Activated CD4-positive, alpha-beta T cell treated with anti-CD3 and anti-CD28 coated beads, Interleukin-2, Interleukin-4, amounts not matched to agents 100 ng/mL and 50 ng/mL, durations not matched to agents 16 hours and 8 hours (primary cell): ENCODE results near the gene RGR.

Experiments
- DNase-seq: peaks from one replicate; pipeline ENCODE4 v3.0.0-alpha.2; 2020; ENCODE audit warnings: low spot score

RGR gene

DNA sequence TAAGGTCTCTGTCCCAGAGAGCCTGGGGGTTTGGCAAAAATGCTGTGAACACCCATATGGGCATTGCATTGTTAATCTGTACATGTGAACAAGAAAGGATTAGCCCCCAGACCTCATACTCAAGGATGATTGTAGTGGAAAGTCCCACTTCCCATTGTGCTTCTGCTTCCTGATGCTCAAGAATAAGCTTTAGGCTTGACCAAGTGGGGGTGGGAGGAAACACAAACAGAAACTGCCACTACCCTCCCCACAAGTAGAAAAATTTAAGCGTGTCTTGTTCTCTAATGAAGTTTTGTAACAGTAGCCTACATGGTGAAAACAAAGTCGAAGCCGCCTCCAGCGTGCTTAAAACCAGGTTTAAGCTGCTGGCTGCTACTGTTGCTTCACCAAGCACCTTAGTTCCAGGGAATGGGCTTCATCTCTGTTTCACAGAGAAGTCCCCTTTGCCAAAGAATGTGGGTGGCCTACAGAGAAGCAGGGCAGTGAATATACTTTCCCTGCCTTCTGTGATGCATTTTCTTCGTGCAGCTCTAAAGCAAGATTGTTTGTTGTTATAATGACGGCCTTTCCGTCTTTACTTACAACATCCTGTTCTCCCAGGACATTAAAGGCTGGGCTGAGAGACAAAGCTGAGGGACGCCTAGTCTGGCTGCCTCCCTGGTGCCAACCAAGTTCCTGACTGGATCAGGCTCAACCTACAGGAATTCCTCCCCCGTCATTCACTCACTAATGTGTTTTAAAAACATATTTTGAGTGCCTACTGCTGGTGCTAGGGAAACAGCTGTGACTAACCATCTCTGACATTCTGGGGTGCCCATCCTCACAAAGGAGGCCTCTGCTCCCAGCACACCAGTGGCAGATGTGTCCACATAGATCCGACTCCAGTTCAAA lies 51.5 kb downstream of the RGR start:
- DNase-seq = no peak

DNA sequence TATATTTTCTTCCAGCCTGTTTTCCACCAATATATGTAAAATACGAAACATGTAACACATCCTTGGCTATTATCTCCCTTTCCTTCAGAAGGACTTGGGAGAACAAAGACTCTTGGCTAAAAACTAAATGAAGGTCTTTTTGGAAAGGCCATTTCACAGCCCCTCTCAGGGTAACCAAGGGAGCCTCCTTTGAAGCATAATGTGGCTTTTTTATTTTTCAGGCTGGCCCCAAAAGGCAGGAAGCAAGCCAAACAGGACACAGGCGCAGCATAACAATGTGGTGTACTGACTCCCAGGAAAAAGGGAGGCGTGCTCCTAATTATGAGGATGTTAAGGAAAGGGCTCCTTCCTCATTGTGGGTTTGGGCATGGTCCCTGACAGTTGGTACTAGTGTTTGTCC lies 53.2 kb downstream of the RGR start:
- no peak for DNase-seq

DNA sequence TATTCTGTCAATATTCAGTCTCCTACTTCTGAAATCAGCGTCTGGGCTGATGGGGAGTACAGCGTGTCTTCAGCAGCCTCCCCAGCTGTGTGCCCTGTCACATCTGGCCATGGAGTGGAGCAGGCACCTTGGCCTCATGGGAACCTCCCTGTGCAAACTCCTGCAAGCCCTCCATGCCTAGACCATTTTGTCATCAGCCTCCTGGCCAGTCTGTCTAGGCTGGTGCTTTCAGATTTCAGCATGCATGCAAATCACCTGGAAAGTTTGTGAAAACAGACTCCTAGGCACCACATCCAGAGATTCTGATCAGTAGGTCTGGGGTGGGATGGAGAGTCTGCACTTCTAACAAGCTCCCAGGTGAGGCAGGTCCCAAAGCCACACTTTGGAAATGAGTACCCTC lies 57.4 kb downstream of the RGR start:
- no peak for DNase-seq

DNA sequence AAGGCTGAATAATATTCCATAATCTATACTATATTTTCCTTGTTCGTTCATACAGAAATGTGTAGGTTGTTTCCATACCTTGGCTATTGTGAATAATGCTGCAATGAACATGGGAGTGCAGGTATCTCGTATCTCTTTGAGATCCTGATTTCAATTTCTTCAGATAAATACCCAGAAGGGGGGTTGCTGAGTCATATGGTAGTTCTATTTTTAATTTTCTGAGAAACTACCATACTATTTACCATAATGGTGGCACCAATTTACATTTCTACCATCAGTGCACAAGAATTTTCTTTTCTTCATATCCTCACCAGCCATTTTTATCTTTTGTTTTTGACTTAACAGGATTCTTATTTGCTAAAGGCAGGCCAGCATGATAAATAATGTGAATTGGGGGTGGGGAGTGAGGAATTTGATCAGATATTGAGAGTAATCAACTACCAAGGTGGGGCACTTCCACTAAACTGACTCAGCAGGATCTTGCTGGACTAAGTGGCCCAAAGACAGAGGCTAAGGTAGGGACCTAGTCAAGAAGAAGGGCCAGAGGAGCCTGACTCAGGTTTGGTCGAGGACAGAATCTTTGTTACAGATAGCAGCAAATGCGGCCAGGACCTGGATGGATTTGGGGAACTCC lies 62.0 kb downstream of the RGR start:
- DNase-seq = peak; percentile 68

DNA sequence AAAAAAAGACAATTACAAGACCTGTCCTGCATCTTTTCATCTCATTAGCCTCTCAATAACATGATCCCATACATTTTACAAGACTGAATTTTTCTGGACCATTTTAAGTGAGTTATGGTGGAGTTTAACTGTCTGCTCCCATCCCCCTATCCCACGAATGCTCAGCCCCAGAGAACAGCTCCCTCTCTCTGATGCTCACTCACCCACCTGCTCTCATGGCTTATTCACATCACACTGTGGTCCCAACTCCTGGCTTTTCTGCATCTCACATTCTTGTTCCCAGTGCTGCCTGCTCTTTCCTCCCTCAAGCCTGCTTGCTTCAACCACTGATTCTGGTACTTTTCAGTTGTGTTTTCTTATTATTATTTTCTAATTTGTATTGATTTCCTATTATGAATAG lies 63.2 kb downstream of the RGR start:
- DNase-seq = no peak

DNA sequence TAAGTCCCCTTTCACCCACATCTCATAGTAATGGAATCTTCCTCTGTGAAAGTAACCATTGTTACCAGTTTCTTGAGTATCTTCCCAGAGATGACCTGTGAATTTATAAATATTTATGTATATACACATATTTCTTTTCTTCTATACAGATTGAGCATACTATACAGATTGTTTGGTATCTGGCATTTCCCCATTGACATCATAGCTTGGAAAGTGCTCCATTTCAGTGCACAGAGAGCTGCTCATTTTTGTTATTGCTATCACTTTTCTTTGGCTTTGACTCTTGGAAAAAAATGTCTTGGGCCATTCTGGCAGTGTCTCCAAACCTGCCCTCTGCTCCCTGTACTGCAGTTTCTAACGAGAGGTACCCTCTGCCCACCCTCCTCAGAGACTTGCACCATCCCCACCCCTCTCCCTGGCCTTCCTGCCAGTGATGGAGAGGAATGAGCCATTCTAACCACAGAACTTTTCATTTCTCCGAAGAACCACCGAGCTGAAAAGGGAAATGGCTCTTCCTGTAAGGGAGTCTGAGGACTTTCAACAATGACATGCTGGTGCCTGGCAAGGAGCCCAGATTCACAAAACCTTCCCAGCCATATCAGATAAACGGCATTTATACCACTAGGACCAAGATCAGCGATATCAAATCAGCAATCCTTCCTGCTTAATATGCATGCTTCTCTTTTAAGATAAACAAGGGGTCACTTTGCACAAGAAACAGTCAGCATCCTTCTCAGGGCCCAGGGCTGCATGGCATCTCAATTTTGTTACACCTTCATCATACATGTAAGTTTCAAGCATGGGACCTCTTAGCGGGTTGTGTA lies 63.8 kb downstream of the RGR start:
- DNase-seq = peak; percentile 84
